H1 (cell line): ENCODE results near the gene CHSY1. TPM values are rescaled to one million over a fixed set of nuclear protein-coding genes. Genes with fewer than 3 reads are reported as not detected.

Experiments used
- ASH2L ChIP-seq: fragments of 200-600, 300-600 bp; sonication (generic); IDR thresholded peaks from one replicate; pipeline ENCODE4 v1.7.1; 2017; ENCODE audit warnings: low read length
- GABPA ChIP-seq: IDR thresholded peaks from 2 replicates; pipeline ENCODE4 v1.6.1; 2011; ENCODE audit warnings: mild to moderate bottlenecking, low read length, moderate library complexity, borderline replicate concordance; ENCODE audit not compliant: insufficient read depth
- PHF8 ChIP-seq: fragments of 200-600 bp; sonication (generic); conservative IDR thresholded peaks from 2 replicates; pipeline ENCODE4 v1.7.1; 2012; ENCODE audit warnings: low read depth, mild to moderate bottlenecking, inconsistent platforms, low read length, moderate library complexity
- POLR2A ChIP-seq, 2 experiments: IDR thresholded peaks; 1 replicate in 1 of 2; 2 replicates in 1 of 2; pipeline ENCODE4 v1.6.1; 2011; ENCODE audit warnings: low read depth in 2 of 2, low read length in 2 of 2, mild to moderate bottlenecking in 2 of 2; ENCODE audit errors: control extremely low read depth in 1 of 2
- RAD21 ChIP-seq, 2 experiments: IDR thresholded peaks in 1 of 2; conservative IDR thresholded peaks in 1 of 2; 2 replicates each; pipeline ENCODE4 v1.6.1; 2011; ENCODE audit warnings: low read depth in 2 of 2, low read length in 2 of 2, improper control_type of control experiment in 1 of 2, inconsistent platforms in 1 of 2, mild to moderate bottlenecking in 1 of 2, moderate library complexity in 1 of 2
- RBBP5 ChIP-seq: IDR thresholded peaks from 2 replicates; pipeline ENCODE4 v1.7.1; 2012; ENCODE audit warnings: low read depth, mild to moderate bottlenecking, inconsistent platforms, low read length, moderate library complexity, borderline replicate concordance
- SIRT6 ChIP-seq: IDR thresholded peaks from one replicate; pipeline ENCODE4 v1.7.1; 2012; ENCODE audit warnings: low read length, inconsistent platforms
- polyA plus RNA-seq, 7 experiments: library from polyadenylated mRNA; depleted of rRNA in 3 of 7; stranded (reverse) in 5 of 7; unstranded in 2 of 7; fragments of >200 nt in 5 of 7; fragments of 200-250 nt in 2 of 7; gene quantifications; 1 replicate in 5 of 7; 2 replicates in 1 of 7; 4 replicates in 1 of 7; pipeline versions ENCODE4 v1.2.1 to v1.2.3, GENCODE V29; 2011 to 2013; ENCODE audit warnings: missing spikeins in 2 of 7, mixed read lengths in 2 of 7
- total RNA-seq: library from RNA; stranded (reverse); fragmentation: NEBNext Ultra II Directional; extraction: Animal tissue kit (Norgen Biotek cat#: 25700); gene quantifications from 2 replicates; pipeline ENCODE4 v1.2.1, GENCODE V29; 2021
- TF ChIP-seq, protein P1 (sequence below): fragments of 300-600 bp; sonication (generic); IDR thresholded peaks from 2 replicates; pipeline ENCODE4 v1.7.1; 2012; ENCODE audit warnings: low read length, moderate library complexity, mild to moderate bottlenecking, inconsistent platforms; ENCODE audit not compliant: insufficient replicate concordance
- TF ChIP-seq, protein P2 (sequence below): IDR thresholded peaks from 2 replicates; pipeline ENCODE4 v1.6.1; 2012; ENCODE audit warnings: inconsistent platforms

Gene CHSY1
- total and polyA plus RNA-seq, 2 of the 8 experiments (the other 6 are each of a cell fraction or from before 2014, with no cell fraction given) = 24.9 to 60.7 TPM

GRCh38 chr15:101294731-101295606 lies 43.1 kb upstream of the CHSY1 start, which contains the start of gene SNRPA1 (continued):
- TF ChIP-seq, protein P1, sequence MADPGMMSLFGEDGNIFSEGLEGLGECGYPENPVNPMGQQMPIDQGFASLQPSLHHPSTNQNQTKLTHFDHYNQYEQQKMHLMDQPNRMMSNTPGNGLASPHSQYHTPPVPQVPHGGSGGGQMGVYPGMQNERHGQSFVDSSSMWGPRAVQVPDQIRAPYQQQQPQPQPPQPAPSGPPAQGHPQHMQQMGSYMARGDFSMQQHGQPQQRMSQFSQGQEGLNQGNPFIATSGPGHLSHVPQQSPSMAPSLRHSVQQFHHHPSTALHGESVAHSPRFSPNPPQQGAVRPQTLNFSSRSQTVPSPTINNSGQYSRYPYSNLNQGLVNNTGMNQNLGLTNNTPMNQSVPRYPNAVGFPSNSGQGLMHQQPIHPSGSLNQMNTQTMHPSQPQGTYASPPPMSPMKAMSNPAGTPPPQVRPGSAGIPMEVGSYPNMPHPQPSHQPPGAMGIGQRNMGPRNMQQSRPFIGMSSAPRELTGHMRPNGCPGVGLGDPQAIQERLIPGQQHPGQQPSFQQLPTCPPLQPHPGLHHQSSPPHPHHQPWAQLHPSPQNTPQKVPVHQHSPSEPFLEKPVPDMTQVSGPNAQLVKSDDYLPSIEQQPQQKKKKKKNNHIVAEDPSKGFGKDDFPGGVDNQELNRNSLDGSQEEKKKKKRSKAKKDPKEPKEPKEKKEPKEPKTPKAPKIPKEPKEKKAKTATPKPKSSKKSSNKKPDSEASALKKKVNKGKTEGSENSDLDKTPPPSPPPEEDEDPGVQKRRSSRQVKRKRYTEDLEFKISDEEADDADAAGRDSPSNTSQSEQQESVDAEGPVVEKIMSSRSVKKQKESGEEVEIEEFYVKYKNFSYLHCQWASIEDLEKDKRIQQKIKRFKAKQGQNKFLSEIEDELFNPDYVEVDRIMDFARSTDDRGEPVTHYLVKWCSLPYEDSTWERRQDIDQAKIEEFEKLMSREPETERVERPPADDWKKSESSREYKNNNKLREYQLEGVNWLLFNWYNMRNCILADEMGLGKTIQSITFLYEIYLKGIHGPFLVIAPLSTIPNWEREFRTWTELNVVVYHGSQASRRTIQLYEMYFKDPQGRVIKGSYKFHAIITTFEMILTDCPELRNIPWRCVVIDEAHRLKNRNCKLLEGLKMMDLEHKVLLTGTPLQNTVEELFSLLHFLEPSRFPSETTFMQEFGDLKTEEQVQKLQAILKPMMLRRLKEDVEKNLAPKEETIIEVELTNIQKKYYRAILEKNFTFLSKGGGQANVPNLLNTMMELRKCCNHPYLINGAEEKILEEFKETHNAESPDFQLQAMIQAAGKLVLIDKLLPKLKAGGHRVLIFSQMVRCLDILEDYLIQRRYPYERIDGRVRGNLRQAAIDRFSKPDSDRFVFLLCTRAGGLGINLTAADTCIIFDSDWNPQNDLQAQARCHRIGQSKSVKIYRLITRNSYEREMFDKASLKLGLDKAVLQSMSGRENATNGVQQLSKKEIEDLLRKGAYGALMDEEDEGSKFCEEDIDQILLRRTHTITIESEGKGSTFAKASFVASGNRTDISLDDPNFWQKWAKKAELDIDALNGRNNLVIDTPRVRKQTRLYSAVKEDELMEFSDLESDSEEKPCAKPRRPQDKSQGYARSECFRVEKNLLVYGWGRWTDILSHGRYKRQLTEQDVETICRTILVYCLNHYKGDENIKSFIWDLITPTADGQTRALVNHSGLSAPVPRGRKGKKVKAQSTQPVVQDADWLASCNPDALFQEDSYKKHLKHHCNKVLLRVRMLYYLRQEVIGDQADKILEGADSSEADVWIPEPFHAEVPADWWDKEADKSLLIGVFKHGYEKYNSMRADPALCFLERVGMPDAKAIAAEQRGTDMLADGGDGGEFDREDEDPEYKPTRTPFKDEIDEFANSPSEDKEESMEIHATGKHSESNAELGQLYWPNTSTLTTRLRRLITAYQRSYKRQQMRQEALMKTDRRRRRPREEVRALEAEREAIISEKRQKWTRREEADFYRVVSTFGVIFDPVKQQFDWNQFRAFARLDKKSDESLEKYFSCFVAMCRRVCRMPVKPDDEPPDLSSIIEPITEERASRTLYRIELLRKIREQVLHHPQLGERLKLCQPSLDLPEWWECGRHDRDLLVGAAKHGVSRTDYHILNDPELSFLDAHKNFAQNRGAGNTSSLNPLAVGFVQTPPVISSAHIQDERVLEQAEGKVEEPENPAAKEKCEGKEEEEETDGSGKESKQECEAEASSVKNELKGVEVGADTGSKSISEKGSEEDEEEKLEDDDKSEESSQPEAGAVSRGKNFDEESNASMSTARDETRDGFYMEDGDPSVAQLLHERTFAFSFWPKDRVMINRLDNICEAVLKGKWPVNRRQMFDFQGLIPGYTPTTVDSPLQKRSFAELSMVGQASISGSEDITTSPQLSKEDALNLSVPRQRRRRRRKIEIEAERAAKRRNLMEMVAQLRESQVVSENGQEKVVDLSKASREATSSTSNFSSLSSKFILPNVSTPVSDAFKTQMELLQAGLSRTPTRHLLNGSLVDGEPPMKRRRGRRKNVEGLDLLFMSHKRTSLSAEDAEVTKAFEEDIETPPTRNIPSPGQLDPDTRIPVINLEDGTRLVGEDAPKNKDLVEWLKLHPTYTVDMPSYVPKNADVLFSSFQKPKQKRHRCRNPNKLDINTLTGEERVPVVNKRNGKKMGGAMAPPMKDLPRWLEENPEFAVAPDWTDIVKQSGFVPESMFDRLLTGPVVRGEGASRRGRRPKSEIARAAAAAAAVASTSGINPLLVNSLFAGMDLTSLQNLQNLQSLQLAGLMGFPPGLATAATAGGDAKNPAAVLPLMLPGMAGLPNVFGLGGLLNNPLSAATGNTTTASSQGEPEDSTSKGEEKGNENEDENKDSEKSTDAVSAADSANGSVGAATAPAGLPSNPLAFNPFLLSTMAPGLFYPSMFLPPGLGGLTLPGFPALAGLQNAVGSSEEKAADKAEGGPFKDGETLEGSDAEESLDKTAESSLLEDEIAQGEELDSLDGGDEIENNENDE = no peak
- TF ChIP-seq POLR2A (IDR thresholded peaks at IDR 0.05; ENCODE audit: control extremely low read depth in 1 of 2, low read depth in 2 of 2, low read length in 2 of 2) (peak in 1 of 2 experiments; percentile 82; a peak in 2 of 3 replicates), PHF8 (peak; percentile 90), RAD21 (IDR thresholded peaks at IDR 0.05 in 1 of 2, conservative IDR thresholded peaks at IDR 0.05 in 1 of 2; ENCODE audit: low read depth in 2 of 2, low read length in 2 of 2) (no peak), ASH2L (peak; percentile 99), RBBP5 (peak; percentile 95), GABPA (peak; percentile 83), SIRT6 (no peak)
- TF ChIP-seq, protein P2, sequence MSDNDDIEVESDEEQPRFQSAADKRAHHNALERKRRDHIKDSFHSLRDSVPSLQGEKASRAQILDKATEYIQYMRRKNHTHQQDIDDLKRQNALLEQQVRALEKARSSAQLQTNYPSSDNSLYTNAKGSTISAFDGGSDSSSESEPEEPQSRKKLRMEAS = peak; percentile 86
